Lower leg skin (tissue), 3 donors: ENCODE measurements around the gene KIF18B.

Experiments used
- CTCF ChIP-seq, 3 donors: fragments of 450-650 bp; IDR thresholded peaks; one replicate each; pipeline ENCODE4 v1.5.1; 2016; ENCODE audit warnings: antibody characterized with exemption in 3 of 3, mild to moderate bottlenecking in 3 of 3, moderate library complexity in 2 of 3
- POLR2A ChIP-seq, 2 donors: fragments of 450-650 bp; IDR thresholded peaks; one replicate each; pipeline ENCODE4 v1.6.1; 2016 to 2017; ENCODE audit warnings: antibody characterized with exemption in 2 of 2, mild to moderate bottlenecking in 1 of 2, moderate library complexity in 1 of 2

- TF ChIP-seq CTCF (IDR thresholded peaks at IDR 0.05) = no peak
- TF ChIP-seq POLR2A (IDR thresholded peaks at IDR 0.05) = no peak
Measured at GRCh38 chr17:44900894-44901293, 46.7 kb downstream of the KIF18B start.
